NCI-H460 (cell line): Measurements from ENCODE around the gene SLC51B. TPM values are rescaled to one million over a fixed set of nuclear protein-coding genes. Genes with fewer than 3 reads are reported as not detected.
"Not testable (repeated sequence)": the region's sequence is repeated elsewhere in the genome, so short reads cannot be mapped to it uniquely, and the experiment has no call there.

ENCODE experiments used
- DNase-seq: peaks from one replicate; pipeline ENCODE4 v3.0.0-alpha.2; 2016; ENCODE audit warnings: low read depth; ENCODE audit errors: extremely low read depth
- total RNA-seq: library from RNA; depleted of rRNA; stranded (reverse); fragments of >200 nt; shearing (Covaris generic); gene quantifications from 2 replicates; pipeline ENCODE4 v1.2.3, GENCODE V29; 2014

Gene SLC51B
- total RNA-seq, 1 experiment from 2014 or later = 1.1 TPM

DNA sequence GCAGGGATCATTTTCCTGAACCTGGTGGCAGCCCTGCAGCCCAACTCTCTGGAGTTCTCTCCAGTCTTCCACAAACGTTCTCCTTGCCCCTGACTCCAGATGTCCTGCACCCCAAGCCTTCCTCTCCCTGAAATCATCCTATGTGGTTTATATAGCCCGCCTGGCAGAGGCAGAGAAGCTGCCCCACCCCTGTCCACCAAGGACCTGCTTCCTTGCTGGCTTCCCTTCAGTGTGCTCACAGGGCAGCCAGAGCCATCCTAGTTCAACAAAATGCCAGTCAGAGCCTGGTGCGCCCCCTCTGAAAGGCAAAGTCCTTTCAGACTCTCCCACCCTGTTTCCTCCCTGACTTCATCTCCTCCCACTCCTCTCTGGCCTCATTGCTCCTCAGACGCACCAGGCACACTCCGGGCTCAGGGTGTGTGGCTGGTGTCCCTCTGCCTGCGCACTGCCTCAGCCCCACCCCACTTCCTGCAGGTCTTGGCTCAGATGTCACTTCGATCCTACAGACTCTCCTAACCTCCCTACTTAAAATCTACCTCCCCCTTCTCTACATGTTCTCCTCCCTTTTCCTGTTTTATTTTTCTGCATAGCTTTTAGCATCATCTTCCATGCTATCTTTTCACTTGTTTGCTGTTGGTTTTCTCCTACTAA lies 37.2 kb downstream of the SLC51B start:
- DNase-seq = no peak

DNA sequence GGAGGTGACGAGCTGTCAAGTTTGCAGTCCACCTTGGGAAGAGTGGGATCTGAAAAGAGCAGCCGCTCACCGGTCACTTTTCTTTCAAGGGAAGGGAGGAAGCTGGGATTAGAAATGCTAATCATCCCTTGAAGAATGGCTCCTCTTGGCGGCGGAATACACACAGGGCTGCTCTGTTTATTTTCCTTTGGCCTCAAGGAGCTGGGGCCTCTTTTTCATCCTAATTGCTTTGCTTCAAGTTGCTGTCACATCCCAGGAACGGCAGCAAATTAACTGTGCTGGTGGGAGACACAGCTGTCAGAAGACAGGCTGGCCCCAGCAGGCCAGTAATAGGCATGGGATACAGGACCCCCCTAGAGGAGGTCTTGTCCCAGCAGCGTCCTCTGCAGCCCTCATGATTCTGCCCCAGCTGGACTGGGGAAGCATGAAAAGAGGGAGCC lies 38.1 kb downstream of the SLC51B start:
- DNase-seq = no peak

DNA sequence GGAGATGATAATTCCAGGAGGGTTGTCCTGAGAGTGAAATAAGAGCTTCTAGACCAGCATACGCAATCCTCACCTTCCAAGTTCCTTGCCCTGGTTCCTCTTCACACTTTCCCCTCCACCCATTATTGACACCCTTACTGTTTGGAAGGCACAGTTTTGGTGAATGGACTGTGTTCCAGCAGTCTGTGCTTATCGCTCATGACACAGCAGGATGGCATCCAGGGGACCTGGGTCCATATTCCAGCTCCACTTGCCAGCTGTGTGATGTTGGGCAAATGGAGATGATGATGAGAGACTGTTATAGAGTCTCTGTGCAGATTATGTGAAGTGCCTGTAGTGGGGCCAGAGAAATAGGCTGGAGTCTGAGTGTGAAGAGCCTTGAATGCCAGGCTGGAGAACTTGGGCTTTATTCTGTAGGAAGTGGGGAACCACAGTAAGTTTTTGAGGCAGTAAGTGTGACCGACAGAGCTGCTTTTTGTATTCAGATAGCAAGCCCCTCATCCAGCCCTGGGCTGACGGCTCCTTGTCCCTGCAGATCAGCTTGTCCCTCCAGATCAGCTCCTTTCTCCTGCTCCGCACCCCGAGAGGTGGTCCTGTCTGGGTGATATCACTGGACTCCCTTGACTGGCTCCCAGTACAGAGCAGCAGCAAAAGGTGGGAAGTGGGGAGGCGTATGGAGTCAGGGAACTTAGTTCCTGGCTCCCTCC lies 39.5 kb downstream of the SLC51B start:
- no peak for DNase-seq

DNA sequence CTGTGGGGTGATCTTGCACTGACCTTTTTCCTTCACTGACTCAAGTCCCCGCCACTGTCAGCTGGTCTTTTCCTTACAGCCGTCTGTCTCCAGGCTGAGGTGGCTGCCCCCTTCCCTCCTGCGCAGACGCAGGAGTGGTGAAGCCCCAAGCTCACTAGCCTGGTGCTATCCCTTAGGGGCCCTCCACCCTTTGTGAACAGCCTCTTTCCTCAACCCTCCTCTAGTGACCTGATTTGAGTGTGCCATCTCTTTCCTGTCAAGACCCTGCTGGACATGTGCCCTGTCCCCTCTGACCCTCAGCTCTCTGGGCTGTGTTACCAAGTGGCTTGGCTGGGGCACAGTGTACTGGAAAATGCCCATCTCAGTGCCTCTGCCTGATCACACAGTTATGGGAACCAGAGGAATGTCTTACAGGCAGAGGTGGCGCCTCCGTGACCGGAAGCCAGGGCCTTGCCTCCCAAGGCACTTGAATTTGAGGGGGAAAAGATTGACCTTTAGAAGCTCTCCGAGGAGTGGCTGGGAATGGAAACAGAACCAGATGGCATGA lies 40.1 kb downstream of the SLC51B start:
- no peak for DNase-seq

DNA sequence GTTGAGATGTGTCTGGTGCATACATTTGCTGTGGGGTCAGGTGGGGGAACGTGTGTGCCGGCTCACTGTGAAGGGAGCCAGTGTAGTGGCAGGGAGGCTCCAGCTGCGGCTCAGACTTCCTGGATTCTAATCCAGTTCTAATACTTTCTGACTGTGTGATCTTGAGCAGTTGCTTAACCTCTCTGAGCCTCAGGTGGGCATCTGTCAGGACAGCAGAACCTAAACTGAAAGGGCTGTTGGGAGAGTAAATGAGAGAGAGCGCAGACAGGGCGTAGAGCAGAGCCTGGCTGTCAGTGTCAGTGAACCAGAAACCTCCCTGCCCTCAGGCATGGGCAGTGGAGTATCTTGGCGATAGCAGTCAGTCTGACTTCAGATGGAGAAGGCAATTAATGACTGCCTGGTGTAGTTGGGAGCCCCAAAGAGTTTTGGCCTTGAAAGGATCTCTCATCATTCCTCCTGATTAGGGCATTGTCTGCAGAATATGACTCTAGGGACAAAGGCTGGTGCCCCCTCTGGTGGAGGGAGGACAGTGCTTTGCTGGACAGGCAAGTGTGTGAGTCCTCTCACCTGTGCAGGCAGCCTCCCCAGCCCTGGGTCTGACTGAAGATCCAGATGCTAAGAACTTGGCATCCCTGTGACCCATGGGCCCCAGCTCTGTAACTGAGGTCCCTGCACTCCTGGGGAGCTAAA lies 40.9 kb downstream of the SLC51B start:
- peak; percentile 19 for DNase-seq

DNA sequence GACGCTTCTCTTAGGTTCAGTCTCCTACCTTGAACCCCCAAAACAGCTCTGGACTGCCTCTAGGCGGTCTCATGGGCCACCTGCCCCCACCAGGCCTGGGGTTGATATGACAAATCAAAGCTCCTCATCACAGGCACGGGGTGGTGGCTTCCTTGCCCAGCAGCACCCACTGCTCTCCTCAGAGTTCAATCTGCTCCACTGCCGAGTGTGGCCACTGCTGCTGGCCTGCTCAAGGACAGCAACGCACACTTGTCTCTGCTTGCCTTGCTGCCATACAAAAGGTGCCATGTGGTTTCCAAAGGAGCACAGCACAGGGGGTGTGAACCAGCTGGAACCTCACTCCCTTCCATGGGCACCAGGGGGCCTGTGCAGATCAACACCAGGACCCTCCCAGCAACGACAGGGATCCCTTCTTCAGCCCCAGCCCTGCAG lies 41.5 kb downstream of the SLC51B start:
- no peak for DNase-seq

DNA sequence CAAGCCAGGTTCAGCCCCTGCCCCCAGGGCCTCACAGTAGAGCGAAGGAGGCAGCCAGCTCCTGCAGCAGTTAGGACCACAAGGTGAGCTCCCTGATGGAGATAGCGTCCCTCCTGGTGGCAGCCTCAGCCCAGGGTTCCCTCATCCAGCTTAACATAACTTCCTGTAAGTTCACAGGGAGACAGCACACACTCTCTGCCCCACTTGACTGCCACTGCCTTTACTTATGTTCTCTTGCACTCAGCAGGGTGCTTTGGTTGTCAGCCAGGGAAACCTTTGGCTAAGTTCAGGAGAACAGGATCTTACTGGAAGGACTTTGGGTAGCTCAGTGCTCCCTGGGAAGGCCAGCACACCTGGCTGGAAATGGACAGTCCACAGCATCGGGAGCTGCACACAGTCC lies 42.2 kb downstream of the SLC51B start:
- no peak for DNase-seq

DNA sequence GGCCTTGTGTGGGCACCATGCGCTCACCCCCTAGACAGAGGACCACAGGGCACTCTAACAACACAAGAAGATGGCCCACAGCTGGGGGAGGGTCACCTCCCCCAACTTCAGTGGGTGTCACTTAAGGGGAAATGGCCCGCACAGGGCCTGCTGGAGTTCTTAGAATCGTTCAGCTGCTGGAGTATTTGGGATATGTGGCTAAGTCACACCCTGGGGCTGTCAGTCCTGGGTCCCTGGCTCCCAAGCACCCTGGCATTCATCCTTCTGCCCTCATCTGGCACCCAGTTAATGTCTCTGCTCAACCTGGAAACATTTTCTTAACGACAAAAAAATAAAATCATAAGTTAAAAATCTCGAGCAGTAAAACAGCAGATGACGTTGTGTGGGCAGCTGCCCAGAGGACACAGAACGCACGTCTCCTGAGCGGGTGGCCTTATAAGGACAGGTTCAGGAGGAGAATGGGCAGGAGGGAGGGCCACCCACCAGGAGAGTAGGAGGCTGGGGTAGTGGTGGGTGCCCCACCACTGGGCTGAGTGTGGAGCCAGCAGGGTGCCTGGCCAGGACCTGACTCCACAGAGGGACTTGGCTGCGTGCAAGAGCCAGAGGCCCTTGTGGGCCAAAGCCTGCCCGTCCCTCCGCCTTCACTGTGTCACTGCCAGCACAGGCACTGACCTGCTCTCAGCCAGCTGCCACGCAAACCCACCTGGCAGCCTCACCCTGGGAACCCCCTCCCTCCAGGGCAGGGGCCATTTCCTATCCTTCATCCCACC lies 42.9 kb downstream of the SLC51B start:
- DNase-seq = no peak

DNA sequence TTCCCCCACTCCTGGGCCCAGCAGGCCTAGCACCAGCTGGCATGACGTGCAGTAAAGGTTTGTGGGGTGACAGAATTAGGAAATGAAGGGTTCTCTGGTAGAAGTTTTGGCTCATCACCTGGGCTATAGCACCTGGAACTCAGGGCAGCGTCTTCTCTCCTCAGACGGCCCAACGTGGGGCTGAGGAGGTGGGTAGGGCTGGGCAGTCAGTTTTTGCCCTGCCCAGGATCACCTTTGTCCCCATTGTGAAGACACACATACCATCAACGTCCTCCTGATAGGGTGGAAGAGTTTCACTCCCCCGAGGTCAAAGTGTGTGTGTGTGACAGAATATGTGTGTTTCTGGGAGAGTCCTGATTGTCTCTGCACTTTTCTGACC lies 43.4 kb downstream of the SLC51B start:
- DNase-seq = no peak

DNA sequence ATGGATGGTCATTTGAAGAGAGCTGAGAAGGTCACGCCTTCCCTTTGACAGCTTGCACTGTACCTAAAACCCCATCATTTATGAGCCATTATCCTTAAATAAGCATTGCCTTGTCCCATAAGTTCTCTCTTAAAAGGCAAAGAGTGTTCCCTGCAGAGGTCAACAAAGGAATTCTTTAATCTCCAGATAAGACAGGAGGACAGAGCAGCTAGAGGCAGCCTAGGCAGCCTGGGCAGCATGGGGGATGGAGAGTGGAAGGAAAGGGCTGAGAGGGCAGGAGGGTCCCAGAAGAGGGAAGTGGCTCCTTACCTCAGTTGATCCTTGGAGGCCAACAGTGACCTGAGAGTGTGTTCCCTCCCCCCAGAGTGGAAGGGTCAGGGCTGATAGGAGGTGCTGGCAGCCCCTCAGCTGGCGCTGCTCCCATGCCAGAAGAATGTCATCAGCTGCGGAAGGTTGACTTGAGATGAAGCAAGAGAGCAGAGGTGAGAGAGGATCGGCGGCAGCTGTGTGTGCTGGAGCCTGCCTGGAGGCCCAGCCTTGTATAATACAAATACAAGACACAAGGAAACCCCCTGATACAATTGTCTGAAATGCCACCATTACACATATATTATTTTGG lies 44.1 kb downstream of the SLC51B start:
- no peak for DNase-seq

DNA sequence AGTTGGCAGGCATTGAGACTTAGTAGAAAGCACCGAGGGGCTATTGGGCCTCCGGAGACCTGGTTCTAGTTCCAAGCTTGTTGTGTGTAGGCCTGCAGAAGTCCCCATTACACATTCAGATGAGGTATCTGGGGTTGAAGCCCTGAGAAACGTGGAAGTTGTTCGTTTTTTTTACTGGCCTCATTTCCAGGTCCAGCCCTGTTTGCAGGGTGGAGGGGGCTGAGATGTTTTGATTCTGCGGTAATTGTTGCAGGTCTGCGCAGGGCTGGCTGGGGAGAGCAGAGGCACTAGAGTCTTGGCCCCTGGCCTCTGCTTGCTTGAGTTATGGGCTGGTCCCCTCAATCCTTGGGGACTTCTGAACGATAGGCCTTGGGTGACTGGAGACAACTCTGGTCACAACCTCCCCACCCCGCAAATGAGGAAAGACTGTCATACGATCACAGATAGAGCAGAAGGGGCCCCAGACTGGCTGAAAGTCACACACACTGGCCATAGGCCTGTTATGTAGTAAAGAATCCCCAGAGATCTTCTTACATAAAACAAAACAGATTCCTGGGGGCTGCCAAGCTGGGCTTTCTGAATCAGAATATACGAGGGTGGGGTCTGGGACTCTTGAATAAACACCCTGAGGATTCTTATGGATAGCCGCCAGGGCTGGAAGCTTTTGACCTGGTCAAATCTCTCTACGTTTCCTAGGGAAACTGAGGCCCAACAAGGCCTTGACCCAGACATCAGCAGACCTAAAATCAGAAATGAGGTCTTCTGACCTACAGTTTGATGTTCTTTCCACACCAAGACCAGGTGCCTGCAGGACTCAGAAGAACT lies 47.0 kb downstream of the SLC51B start:
- DNase-seq = no peak

DNA sequence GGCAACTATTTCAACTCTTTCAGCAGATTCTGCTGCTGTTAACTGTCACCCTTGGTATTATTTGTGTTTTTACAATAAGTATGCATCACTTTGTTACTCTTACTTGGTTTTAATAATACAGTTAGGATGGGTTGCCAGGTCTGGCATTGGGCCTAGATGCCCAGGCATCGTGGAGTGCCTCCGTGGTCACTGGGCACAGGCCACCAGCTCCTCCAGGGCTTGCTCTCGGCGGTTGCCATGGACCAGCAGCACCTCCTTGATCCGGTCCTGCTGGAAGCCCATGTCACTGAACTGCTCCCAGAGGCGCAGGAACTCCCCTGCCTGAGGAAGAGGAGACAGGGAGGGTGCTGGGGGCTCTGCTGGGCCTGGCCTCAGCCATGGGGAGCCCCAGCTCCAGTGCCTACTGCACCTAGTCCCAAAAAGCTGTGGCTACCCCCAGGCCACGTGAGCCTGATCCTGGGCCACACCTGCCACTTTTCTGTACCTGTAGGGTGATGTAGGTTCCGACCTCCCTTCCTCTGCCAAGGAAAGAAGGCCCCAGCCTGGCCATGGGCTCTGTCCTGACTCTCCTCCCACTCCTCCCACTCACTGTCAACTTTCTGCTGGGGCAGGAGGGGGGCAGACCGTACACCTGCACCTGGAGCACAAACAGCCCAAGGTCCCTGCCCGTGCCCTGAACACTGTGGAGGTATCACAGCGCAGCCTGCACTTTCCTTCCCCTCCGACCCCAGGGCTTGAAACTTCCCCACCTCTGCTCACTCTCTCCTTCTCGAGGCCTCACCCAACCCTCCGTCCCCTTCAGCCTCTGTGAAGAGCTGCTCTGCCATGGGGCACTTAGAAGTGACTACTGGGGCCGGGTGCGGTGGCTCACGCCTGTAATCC lies 48.0 kb downstream of the SLC51B start:
- no peak for DNase-seq

DNA sequence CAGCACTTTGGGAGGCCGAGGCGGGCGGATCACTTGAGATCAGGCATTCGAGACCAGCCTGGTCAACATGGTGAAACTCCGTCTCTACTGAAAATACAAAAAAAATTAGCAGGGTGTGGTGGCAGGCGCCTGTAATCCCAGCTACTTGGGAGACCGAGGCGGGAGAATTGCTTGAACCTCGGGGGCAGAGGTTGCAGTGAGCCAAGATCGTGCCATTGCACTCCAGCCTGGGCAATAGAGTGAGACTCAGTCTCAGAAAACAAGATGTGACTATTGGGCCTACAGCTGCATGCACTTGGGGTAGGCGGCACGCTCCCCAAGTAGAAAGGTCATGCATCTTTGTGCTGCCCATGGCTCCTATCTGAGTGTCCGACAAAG lies 48.6 kb downstream of the SLC51B start:
- not testable (repeated sequence) for DNase-seq

DNA sequence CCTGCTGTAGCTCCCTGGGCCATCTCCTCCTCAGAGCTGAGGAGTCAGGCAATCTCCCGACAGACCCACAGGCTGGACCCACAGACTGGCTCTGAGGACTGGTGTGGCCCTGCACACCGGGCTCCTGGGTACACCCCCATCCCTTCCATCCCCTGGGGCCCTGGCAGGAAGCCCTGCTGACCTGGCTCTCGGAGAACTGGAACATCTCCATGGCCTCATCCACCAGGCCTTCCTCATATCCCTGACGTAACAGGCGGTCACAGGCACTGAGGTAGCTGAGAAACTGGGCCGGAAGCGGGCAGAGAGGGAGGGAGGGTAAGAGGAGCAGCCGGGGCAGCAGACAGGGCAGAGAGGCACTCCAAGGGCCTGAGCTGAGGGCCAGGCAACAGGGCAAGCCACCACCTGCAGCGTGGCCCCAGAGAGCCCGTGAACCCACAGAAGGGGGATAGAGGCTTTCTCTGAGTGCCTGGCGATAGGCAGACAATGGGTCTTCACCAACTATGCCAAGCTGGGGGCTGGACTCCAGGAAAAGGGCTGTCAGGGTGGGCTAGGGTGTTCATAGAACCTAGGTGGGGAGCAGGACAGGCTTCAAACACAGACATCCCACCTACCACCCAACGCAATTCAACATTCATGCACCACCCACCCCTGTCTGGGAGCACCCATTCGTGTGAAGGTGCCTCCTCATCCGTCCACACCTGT lies 49.3 kb downstream of the SLC51B start:
- no peak for DNase-seq

DNA sequence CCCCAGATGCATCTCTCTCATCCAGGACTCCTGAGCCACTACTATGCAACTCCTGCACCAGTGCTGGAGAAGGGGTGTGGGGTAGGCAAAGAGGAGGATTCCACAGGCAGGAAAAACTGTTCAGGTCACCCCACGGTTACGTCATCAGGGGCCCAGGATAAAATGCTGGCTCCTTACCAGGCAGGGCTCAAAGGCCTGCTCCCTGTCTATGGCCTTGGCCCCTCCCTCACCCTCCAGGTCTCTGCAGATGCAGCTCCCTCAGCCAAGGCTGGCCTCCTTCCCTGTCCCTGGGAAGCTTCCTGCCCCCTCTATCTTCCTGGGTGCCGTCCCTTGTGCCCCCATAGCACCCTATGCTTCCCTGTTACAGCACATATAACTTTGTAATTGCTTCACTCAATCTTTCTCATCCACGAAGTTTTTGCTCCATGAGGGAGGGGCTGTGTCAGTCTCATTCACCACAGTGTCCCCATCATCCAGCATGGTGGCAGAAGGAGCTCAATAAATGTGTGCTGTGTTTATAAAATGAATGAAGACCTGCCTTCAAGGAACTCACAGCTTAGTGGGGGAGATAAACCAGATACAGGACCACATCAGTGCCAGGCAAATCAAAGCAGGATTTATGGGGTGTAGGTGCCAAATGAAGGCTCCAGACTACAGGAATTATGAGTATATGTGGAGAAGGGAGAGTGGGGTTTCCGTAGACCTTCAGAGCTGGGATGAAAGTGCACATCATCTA lies 50.0 kb downstream of the SLC51B start:
- DNase-seq = no peak

DNA sequence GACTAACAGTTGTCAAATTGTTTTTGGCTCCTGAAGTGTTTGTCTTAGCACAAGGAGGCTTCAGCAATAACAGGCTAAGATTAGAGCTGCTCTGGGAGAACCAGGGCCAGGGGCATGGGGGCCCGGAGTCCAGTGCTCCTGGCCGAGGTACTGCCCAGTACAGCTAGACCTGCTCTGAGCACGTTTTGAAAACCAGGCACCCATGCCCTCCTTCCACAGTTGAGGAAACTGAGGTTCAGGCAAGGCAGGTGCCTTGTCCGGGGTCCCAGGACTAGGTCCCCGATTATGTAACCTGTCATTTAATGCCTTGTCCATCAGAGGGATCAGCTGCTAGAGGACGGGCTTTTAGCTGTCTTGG lies 50.5 kb downstream of the SLC51B start:
- no peak for DNase-seq
